GM23338 (cell line): ENCODE results near the gene PRDM5. TPM values are rescaled to one million over a fixed set of nuclear protein-coding genes. Genes with fewer than 3 reads are reported as not detected.

Experiments
- ATAC-seq: fragments of 200-7000 bp; cut with Tn5 transposase; 3 replicates; pipeline ENCODE4 v1.9.1; 2020
- DNase-seq: peaks from one replicate; pipeline ENCODE4 v3.0.0-alpha.2; 2015; ENCODE audit warnings: low spot score
- H2AFZ ChIP-seq: fragments of 200-600 bp; sonication (generic); 2 replicates; pipeline ENCODE4 v1.8.0; 2016; ENCODE audit warnings: antibody characterized with exemption, mild to moderate bottlenecking, moderate library complexity
- H3F3A ChIP-seq: fragments of 200-600 bp; sonication (generic); replicated peaks from 2 replicates; pipeline ENCODE4 v1.8.0; 2017; ENCODE audit warnings: antibody characterized with exemption, mixed run types, low read depth
- H3K27ac ChIP-seq: fragments of 200-600 bp; sonication (generic); 2 replicates; pipeline ENCODE4 v1.6.1; 2016; ENCODE audit warnings: low read depth
- H3K27me3 ChIP-seq: fragments of 200-600 bp; sonication (generic); 2 replicates; pipeline ENCODE4 v1.8.0; 2016; ENCODE audit warnings: mild to moderate bottlenecking, mixed run types, moderate library complexity; ENCODE audit not compliant: insufficient read depth
- H3K36me3 ChIP-seq: fragments of 200-600 bp; sonication (generic); 2 replicates; pipeline ENCODE4 v1.8.0; 2016; ENCODE audit warnings: mild to moderate bottlenecking; ENCODE audit not compliant: insufficient read depth
- H3K4me1 ChIP-seq: fragments of 200-600 bp; sonication (generic); 2 replicates; pipeline ENCODE4 v1.8.0; 2016; ENCODE audit warnings: mild to moderate bottlenecking, moderate library complexity; ENCODE audit not compliant: insufficient read depth
- H3K4me2 ChIP-seq: fragments of 200-600 bp; sonication (generic); 2 replicates; pipeline ENCODE4 v1.7.1; 2017; ENCODE audit warnings: mixed run types
- H3K4me3 ChIP-seq: fragments of 200-600 bp; sonication (generic); 2 replicates; pipeline ENCODE4 v1.6.1; 2016; ENCODE audit warnings: mixed run types
- H3K79me2 ChIP-seq: fragments of 200-600 bp; sonication (generic); replicated peaks from 2 replicates; pipeline ENCODE4 v1.8.0; 2017; ENCODE audit warnings: mild to moderate bottlenecking; ENCODE audit not compliant: insufficient read depth
- H3K9me2 ChIP-seq: fragments of 200-600 bp; sonication (generic); 2 replicates; pipeline ENCODE4 v1.8.0; 2017; ENCODE audit not compliant: insufficient read depth
- H4K20me1 ChIP-seq: fragments of 200-600 bp; sonication (generic); replicated peaks from 2 replicates; pipeline ENCODE4 v1.8.0; 2017; ENCODE audit warnings: mild to moderate bottlenecking; ENCODE audit not compliant: insufficient read depth
- H3K27ac Mint-ChIP-seq: 2 replicates; pipeline ENCODE4 v1.8.0; 2020; ENCODE audit warnings: inconsistent platforms, mild to moderate bottlenecking, moderate library complexity, mixed read lengths
- H3K27me3 Mint-ChIP-seq: 3 replicates; pipeline ENCODE4 v1.8.0; 2022; ENCODE audit warnings: low read depth, mild to moderate bottlenecking, moderate library complexity, mixed read lengths, inconsistent platforms; ENCODE audit not compliant: insufficient read depth, poor library complexity
- H3K36me3 Mint-ChIP-seq: 3 replicates; pipeline ENCODE4 v1.8.0; 2021; ENCODE audit warnings: low read depth, mild to moderate bottlenecking, inconsistent platforms, moderate library complexity, mixed read lengths
- H3K4me1 Mint-ChIP-seq: 3 replicates; pipeline ENCODE4 v1.8.0; 2020; ENCODE audit warnings: mild to moderate bottlenecking, inconsistent platforms, mixed read lengths
- H3K4me3 Mint-ChIP-seq: 3 replicates; pipeline ENCODE4 v1.8.0; 2021; ENCODE audit warnings: moderate library complexity, mild to moderate bottlenecking, inconsistent platforms, mixed read lengths
- H3K9me3 Mint-ChIP-seq: 3 replicates; pipeline ENCODE4 v1.8.0; 2020; ENCODE audit warnings: moderate library complexity, mild to moderate bottlenecking, inconsistent platforms, mixed read lengths
- EZH2 ChIP-seq: fragments of 200-600 bp; sonication (generic); IDR thresholded peaks from one replicate; pipeline ENCODE4 v1.8.0; 2017; ENCODE audit warnings: antibody characterized with exemption, mild to moderate bottlenecking, low read depth; ENCODE audit not compliant: unreplicated experiment
- EZH2phosphoT487 ChIP-seq: fragments of 200-600 bp; sonication (generic); IDR thresholded peaks from one replicate; pipeline ENCODE4 v1.8.1; 2018; ENCODE audit warnings: antibody characterized with exemption; ENCODE audit not compliant: unreplicated experiment
- JUNB ChIP-seq: IDR thresholded peaks from one replicate; pipeline ENCODE4 v1.6.1; 2016; ENCODE audit warnings: antibody characterized with exemption; ENCODE audit not compliant: unreplicated experiment
- ZNF114 ChIP-seq: fragments of 250-450 bp; sonication (Bioruptor Pico); IDR thresholded peaks from 2 replicates; pipeline ENCODE4 v1.5.0; 2020; ENCODE audit warnings: mild to moderate bottlenecking, moderate library complexity
- ZNF331 ChIP-seq: fragments of 250-450 bp; sonication (Bioruptor Pico); IDR thresholded peaks from 2 replicates; pipeline ENCODE4 v1.5.0; 2020; ENCODE audit warnings: low read depth, mild to moderate bottlenecking, moderate library complexity
- polyA plus RNA-seq: library from polyadenylated mRNA; unstranded; fragments of >200 nt; fragmentation: Nextera tagmentation; extraction: Ambion mirVana; gene quantifications from 2 replicates; pipeline ENCODE4 v1.2.1, GENCODE V29; 2016
- total RNA-seq: library from RNA; depleted of rRNA; stranded (reverse); fragments of >200 nt; shearing (Covaris generic); gene quantifications from 2 replicates; pipeline ENCODE4 v1.2.3, GENCODE V29; 2014
- TF ChIP-seq, protein P1 (sequence below): fragments of 250-450 bp; sonication (Bioruptor Pico); IDR thresholded peaks from 2 replicates; pipeline ENCODE4 v1.5.0; 2020; ENCODE audit warnings: mild to moderate bottlenecking, moderate library complexity
- TF ChIP-seq, protein P2 (sequence below): IDR thresholded peaks from one replicate; pipeline ENCODE4 v1.6.1; 2018; ENCODE audit warnings: antibody characterized with exemption; ENCODE audit not compliant: unreplicated experiment

The PRDM5 gene
- total and polyA plus RNA-seq, 2 experiments from 2014 or later, result 11.2 to 40.4 TPM

DNA sequence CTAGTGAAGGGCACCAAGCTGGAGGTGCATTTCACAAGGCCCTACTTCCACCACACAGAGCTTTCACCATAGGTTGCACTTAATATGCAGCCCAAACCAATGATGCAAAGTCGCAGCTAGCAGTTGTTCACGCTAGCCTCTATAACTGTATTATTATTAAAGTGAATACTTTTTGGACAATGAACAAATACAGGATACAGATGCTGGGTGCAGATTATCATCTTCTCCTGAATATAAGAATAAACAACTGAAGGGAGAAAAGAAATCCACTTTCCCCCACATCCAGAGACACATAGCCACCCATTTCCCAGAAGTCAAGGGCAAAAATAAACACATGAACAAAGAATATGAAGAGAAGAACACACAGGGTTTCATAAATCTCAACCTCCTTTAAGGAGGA lies 107.2 kb downstream of the PRDM5 start:
- H2AFZ ChIP-seq, result no peak overlapping the region
- H3F3A ChIP-seq, result no peaks in the 10 kb centered on the region
- no peak overlapping the region for H3K4me2 ChIP-seq
- H3K36me3 Mint-ChIP-seq, result peaks cover 14% of the 10 kb centered on the region; the same call in 2 of the 3 replicates
- no peak overlapping the region for H3K27ac ChIP-seq
- no peak for DNase-seq
- H3K9me3 Mint-ChIP-seq, result peaks cover 4% of the 10 kb centered on the region; the same call in 2 of the 3 replicates
- peaks cover 3% of the 10 kb centered on the region; the same call in 2 of the 3 replicates for H3K4me1 Mint-ChIP-seq
- H4K20me1 ChIP-seq, result no peaks in the 10 kb centered on the region
- H3K4me3 ChIP-seq, result no peak overlapping the region
- no peaks in the 10 kb centered on the region for H3K9me2 ChIP-seq
- H3K4me1 ChIP-seq, result no peaks in the 10 kb centered on the region
- no peaks in the 10 kb centered on the region for H3K79me2 ChIP-seq
- H3K27me3 Mint-ChIP-seq, result no peaks in the 10 kb centered on the region
- no peak overlapping the region for H3K4me3 Mint-ChIP-seq
- no peaks in the 10 kb centered on the region; the same call in 1 of the 2 replicates for H3K36me3 ChIP-seq
- TF ChIP-seq, protein P1, sequence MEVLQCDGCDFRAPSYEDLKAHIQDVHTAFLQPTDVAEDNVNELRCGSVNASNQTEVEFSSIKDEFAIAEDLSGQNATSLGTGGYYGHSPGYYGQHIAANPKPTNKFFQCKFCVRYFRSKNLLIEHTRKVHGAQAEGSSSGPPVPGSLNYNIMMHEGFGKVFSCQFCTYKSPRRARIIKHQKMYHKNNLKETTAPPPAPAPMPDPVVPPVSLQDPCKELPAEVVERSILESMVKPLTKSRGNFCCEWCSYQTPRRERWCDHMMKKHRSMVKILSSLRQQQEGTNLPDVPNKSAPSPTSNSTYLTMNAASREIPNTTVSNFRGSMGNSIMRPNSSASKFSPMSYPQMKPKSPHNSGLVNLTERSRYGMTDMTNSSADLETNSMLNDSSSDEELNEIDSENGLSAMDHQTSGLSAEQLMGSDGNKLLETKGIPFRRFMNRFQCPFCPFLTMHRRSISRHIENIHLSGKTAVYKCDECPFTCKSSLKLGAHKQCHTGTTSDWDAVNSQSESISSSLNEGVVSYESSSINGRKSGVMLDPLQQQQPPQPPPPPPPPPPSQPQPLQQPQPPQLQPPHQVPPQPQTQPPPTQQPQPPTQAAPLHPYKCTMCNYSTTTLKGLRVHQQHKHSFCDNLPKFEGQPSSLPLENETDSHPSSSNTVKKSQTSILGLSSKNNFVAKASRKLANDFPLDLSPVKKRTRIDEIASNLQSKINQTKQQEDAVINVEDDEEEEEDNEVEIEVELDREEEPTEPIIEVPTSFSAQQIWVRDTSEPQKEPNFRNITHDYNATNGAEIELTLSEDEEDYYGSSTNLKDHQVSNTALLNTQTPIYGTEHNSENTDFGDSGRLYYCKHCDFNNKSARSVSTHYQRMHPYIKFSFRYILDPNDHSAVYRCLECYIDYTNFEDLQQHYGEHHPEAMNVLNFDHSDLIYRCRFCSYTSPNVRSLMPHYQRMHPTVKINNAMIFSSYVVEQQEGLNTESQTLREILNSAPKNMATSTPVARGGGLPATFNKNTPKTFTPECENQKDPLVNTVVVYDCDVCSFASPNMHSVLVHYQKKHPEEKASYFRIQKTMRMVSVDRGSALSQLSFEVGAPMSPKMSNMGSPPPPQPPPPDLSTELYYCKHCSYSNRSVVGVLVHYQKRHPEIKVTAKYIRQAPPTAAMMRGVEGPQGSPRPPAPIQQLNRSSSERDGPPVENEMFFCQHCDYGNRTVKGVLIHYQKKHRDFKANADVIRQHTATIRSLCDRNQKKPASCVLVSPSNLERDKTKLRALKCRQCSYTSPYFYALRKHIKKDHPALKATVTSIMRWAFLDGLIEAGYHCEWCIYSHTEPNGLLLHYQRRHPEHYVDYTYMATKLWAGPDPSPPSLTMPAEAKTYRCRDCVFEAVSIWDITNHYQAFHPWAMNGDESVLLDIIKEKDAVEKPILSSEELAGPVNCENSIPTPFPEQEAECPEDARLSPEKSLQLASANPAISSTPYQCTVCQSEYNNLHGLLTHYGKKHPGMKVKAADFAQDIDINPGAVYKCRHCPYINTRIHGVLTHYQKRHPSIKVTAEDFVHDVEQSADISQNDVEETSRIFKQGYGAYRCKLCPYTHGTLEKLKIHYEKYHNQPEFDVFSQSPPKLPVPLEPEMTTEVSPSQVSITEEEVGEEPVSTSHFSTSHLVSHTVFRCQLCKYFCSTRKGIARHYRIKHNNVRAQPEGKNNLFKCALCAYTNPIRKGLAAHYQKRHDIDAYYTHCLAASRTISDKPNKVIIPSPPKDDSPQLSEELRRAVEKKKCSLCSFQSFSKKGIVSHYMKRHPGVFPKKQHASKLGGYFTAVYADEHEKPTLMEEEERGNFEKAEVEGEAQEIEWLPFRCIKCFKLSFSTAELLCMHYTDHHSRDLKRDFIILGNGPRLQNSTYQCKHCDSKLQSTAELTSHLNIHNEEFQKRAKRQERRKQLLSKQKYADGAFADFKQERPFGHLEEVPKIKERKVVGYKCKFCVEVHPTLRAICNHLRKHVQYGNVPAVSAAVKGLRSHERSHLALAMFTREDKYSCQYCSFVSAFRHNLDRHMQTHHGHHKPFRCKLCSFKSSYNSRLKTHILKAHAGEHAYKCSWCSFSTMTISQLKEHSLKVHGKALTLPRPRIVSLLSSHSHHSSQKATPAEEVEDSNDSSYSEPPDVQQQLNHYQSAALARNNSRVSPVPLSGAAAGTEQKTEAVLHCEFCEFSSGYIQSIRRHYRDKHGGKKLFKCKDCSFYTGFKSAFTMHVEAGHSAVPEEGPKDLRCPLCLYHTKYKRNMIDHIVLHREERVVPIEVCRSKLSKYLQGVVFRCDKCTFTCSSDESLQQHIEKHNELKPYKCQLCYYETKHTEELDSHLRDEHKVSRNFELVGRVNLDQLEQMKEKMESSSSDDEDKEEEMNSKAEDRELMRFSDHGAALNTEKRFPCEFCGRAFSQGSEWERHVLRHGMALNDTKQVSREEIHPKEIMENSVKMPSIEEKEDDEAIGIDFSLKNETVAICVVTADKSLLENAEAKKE (CRISPR knock-in tag), result no peak
- no peak for TF ChIP-seq EZH2phosphoT487
- TF ChIP-seq, protein P2, sequence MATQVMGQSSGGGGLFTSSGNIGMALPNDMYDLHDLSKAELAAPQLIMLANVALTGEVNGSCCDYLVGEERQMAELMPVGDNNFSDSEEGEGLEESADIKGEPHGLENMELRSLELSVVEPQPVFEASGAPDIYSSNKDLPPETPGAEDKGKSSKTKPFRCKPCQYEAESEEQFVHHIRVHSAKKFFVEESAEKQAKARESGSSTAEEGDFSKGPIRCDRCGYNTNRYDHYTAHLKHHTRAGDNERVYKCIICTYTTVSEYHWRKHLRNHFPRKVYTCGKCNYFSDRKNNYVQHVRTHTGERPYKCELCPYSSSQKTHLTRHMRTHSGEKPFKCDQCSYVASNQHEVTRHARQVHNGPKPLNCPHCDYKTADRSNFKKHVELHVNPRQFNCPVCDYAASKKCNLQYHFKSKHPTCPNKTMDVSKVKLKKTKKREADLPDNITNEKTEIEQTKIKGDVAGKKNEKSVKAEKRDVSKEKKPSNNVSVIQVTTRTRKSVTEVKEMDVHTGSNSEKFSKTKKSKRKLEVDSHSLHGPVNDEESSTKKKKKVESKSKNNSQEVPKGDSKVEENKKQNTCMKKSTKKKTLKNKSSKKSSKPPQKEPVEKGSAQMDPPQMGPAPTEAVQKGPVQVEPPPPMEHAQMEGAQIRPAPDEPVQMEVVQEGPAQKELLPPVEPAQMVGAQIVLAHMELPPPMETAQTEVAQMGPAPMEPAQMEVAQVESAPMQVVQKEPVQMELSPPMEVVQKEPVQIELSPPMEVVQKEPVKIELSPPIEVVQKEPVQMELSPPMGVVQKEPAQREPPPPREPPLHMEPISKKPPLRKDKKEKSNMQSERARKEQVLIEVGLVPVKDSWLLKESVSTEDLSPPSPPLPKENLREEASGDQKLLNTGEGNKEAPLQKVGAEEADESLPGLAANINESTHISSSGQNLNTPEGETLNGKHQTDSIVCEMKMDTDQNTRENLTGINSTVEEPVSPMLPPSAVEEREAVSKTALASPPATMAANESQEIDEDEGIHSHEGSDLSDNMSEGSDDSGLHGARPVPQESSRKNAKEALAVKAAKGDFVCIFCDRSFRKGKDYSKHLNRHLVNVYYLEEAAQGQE, result no peak
- no peak for TF ChIP-seq ZNF331 (CRISPR knock-in tag)
- no peak for TF ChIP-seq ZNF114 (CRISPR knock-in tag)
- TF ChIP-seq EZH2, result no peak
- no peak for TF ChIP-seq JUNB
- no peaks in the 10 kb centered on the region for H3K27me3 ChIP-seq
- no peak for ATAC-seq
- H3K27ac Mint-ChIP-seq, result no peak overlapping the region
